H9 (cell line): ENCODE measurements around the gene GPR146. TPM values are rescaled to one million over a fixed set of nuclear protein-coding genes. Genes with fewer than 3 reads are reported as not detected.
A peak's percentile ranks its signal among the peaks of the same experiment; 100 is the strongest.

Experiments
- DNase-seq: peaks from one replicate; pipeline ENCODE4 v3.0.0-alpha.2; 2017
- H2AFZ ChIP-seq: one replicate; pipeline ENCODE4 v1.6.1; 2013; ENCODE audit warnings: mild to moderate bottlenecking, low read length, control low read depth, moderate library complexity
- H2AK5ac ChIP-seq: 2 replicates; pipeline ENCODE4 v1.6.1; 2013; ENCODE audit warnings: low read length, control low read depth, mixed read lengths; ENCODE audit not compliant: insufficient read length
- H2BK120ac ChIP-seq: one replicate; pipeline ENCODE4 v1.6.1; 2013; ENCODE audit warnings: low read depth, mild to moderate bottlenecking, low read length, control low read depth, inconsistent platforms; ENCODE audit not compliant: poor library complexity, severe bottlenecking
- H2BK12ac ChIP-seq: 2 replicates; pipeline ENCODE4 v1.6.1; 2013; ENCODE audit warnings: low read length, control low read depth, mixed read lengths, low read depth; ENCODE audit not compliant: insufficient read length
- H2BK15ac ChIP-seq: 2 replicates; pipeline ENCODE4 v1.6.1; 2013; ENCODE audit warnings: low read depth, low read length, control low read depth
- H2BK20ac ChIP-seq: one replicate; pipeline ENCODE4 v1.6.1; 2013; ENCODE audit warnings: low read depth, mild to moderate bottlenecking, low read length, control low read depth, inconsistent platforms; ENCODE audit not compliant: poor library complexity, severe bottlenecking
- H2BK5ac ChIP-seq: 2 replicates; pipeline ENCODE4 v1.6.1; 2013; ENCODE audit warnings: low read length, control low read depth, mixed read lengths; ENCODE audit not compliant: insufficient read length
- H3K14ac ChIP-seq: 2 replicates; pipeline ENCODE4 v1.6.1; 2013; ENCODE audit warnings: low read length, control low read depth; ENCODE audit not compliant: insufficient read depth
- H3K18ac ChIP-seq: 2 replicates; pipeline ENCODE4 v1.6.1; 2013; ENCODE audit warnings: low read depth, mild to moderate bottlenecking, mixed read lengths, low read length, control low read depth; ENCODE audit not compliant: insufficient read length
- H3K23ac ChIP-seq: 2 replicates; pipeline ENCODE4 v1.6.1; 2013; ENCODE audit warnings: low read length, control low read depth, mixed read lengths, low read depth; ENCODE audit not compliant: insufficient read length
- H3K23me2 ChIP-seq: 2 replicates; pipeline ENCODE4 v1.6.1; 2013; ENCODE audit warnings: low read depth, mild to moderate bottlenecking, mixed read lengths, low read length, control low read depth; ENCODE audit not compliant: insufficient read length, poor library complexity, severe bottlenecking
- H3K27ac ChIP-seq: 2 replicates; pipeline ENCODE4 v1.5.1; 2013; ENCODE audit warnings: low read length, control low read depth, mixed read lengths, low read depth; ENCODE audit not compliant: insufficient read length
- H3K27me3 ChIP-seq: 2 replicates; pipeline ENCODE4 v1.6.1; 2013; ENCODE audit warnings: low read length, control low read depth, inconsistent platforms; ENCODE audit not compliant: insufficient read depth
- H3K4ac ChIP-seq: 2 replicates; pipeline ENCODE4 v1.6.1; 2013; ENCODE audit warnings: low read depth, mild to moderate bottlenecking, control low read depth, inconsistent platforms, low read length, moderate library complexity
- H3K4me1 ChIP-seq: 2 replicates; pipeline ENCODE4 v1.6.1; 2013; ENCODE audit warnings: low read length, control low read depth, inconsistent platforms; ENCODE audit not compliant: insufficient read depth
- H3K4me2 ChIP-seq: 2 replicates; pipeline ENCODE4 v1.6.1; 2013; ENCODE audit warnings: low read length, control low read depth, mixed read lengths; ENCODE audit not compliant: insufficient read length, insufficient read depth
- H3K56ac ChIP-seq: 2 replicates; pipeline ENCODE4 v1.6.1; 2013; ENCODE audit warnings: low read depth, mild to moderate bottlenecking, mixed read lengths, low read length, control low read depth; ENCODE audit not compliant: insufficient read length
- H3K79me1 ChIP-seq: 2 replicates; pipeline ENCODE4 v1.6.1; 2013; ENCODE audit warnings: low read depth, mild to moderate bottlenecking, moderate library complexity, low read length, control low read depth, inconsistent platforms; ENCODE audit not compliant: insufficient read depth, poor library complexity, severe bottlenecking
- H3K79me2 ChIP-seq: 2 replicates; pipeline ENCODE4 v1.6.1; 2013; ENCODE audit warnings: low read length, control low read depth, inconsistent platforms; ENCODE audit not compliant: insufficient read depth
- H3K9ac ChIP-seq: 2 replicates; pipeline ENCODE4 v1.6.1; 2013; ENCODE audit warnings: low read length, control low read depth, mixed read lengths; ENCODE audit not compliant: insufficient read length; ENCODE audit errors: extremely low read depth
- H3K9me3 ChIP-seq: one replicate; pipeline ENCODE4 v1.6.1; 2013; ENCODE audit warnings: low read depth, low read length, inconsistent platforms; ENCODE audit not compliant: control insufficient read depth
- H3T11ph ChIP-seq: one replicate; pipeline ENCODE4 v1.6.1; 2013; ENCODE audit warnings: mild to moderate bottlenecking, low read length, control low read depth, inconsistent platforms
- H4K20me1 ChIP-seq: one replicate; pipeline ENCODE4 v1.6.1; 2013; ENCODE audit not compliant: control insufficient read depth, insufficient read length, insufficient read depth
- H4K5ac ChIP-seq: 2 replicates; pipeline ENCODE4 v1.6.1; 2013; ENCODE audit warnings: low read depth, mild to moderate bottlenecking, mixed read lengths, low read length, control low read depth; ENCODE audit not compliant: insufficient read length
- H4K8ac ChIP-seq: replicated peaks from 2 replicates; pipeline ENCODE4 v1.6.1; 2013; ENCODE audit warnings: low read length, control low read depth, mixed read lengths, low read depth; ENCODE audit not compliant: insufficient read length
- H4K91ac ChIP-seq: 2 replicates; pipeline ENCODE4 v1.6.1; 2013; ENCODE audit warnings: low read depth, mild to moderate bottlenecking, moderate library complexity, mixed read lengths, low read length, control low read depth; ENCODE audit not compliant: insufficient read length
- H3K27ac Mint-ChIP-seq, 3 experiments: 2 replicates in 2 of 3; 3 replicates in 1 of 3; pipeline ENCODE4 v1.8.0; 2020 to 2021; ENCODE audit warnings: mixed read lengths in 3 of 3, mild to moderate bottlenecking in 1 of 3, moderate library complexity in 1 of 3
- H3K27me3 Mint-ChIP-seq: 2 replicates; pipeline ENCODE4 v1.8.0; 2021; ENCODE audit warnings: low read depth, mild to moderate bottlenecking, moderate library complexity, mixed read lengths
- H3K36me3 Mint-ChIP-seq, 3 experiments: 2 replicates in 2 of 3; 3 replicates in 1 of 3; pipeline ENCODE4 v1.8.0; 2020 to 2021; ENCODE audit warnings: low read depth in 3 of 3, mixed read lengths in 3 of 3; ENCODE audit not compliant: insufficient read depth in 1 of 3
- H3K4me1 Mint-ChIP-seq, 2 experiments: 2 replicates each; pipeline ENCODE4 v1.8.0; 2020; ENCODE audit warnings: mixed read lengths in 2 of 2
- H3K4me3 Mint-ChIP-seq, 2 experiments: 2 replicates in 1 of 2; 3 replicates in 1 of 2; pipeline ENCODE4 v1.8.0; 2020 to 2021; ENCODE audit warnings: mild to moderate bottlenecking in 2 of 2, mixed read lengths in 2 of 2, moderate library complexity in 1 of 2
- H3K9me3 Mint-ChIP-seq, 2 experiments: 2 replicates in 1 of 2; 3 replicates in 1 of 2; pipeline ENCODE4 v1.8.0; 2020; ENCODE audit warnings: mild to moderate bottlenecking in 2 of 2, mixed read lengths in 2 of 2, moderate library complexity in 1 of 2
- CTCF ChIP-seq: fragments of 200-600 bp; sonication (generic); conservative IDR thresholded peaks from 3 replicates; pipeline ENCODE4 v1.8.0; 2021; ENCODE audit warnings: antibody characterized with exemption, mild to moderate bottlenecking
- WGBS: extraction: QIAGEN DNeasy Blood & Tissue Kit; methylation state at CpG from one replicate; pipeline ENCODE4 v1.1.7; 2013; ENCODE audit warnings: missing lambda C conversion rate, low lambda C conversion rate, mixed read lengths; ENCODE audit not compliant: insufficient read length; ENCODE audit errors: extremely low coverage; 5-methylcytosine and 5-hydroxymethylcytosine counted together
- total RNA-seq: library from RNA; stranded (reverse); gene quantifications from 2 replicates; pipeline ENCODE4 v1.2.1, GENCODE V29; 2021

The GPR146 gene
- total RNA-seq, 1 experiment from 2014 or later: 1.4 TPM

- Histone ChIP-seq H2BK12ac (no peak overlapping the region), H3K4me1 (peaks cover 6% of the 10 kb centered on the region; the same call in 1 of the 2 replicates), H3K79me1 (no peaks in the 10 kb centered on the region), H3K23me2 (no peaks in the 10 kb centered on the region), H2AK5ac (no peak overlapping the region), H2BK5ac (no peak overlapping the region), H3K4ac (no peak overlapping the region), H3K23ac (no peak overlapping the region), H3K27me3 (no peaks in the 10 kb centered on the region), H2AFZ (no peak overlapping the region), H3K56ac (no peak overlapping the region), H3K9me3 (no peaks in the 10 kb centered on the region), H3K4me2 (no peak overlapping the region), H3K9ac (no peak overlapping the region), H3K27ac (no peak overlapping the region), H3K79me2 (0 out of 2 replicates have a peak, but pooled peaks cover 1% of the 10 kb centered on the region), H4K91ac (no peak overlapping the region), H2BK20ac (no peak overlapping the region), H3K18ac (no peak overlapping the region), H4K20me1 (no peaks in the 10 kb centered on the region), H3K14ac (no peak overlapping the region), H4K5ac (no peak overlapping the region), H3T11ph (no peak overlapping the region), H2BK120ac (no peak overlapping the region), H2BK15ac (no peak overlapping the region), H4K8ac (no peak overlapping the region)
- Mint-ChIP-seq H3K27ac (peak overlapping the region in 2 of 3 experiments; percentile 44; a peak in 2 of 7 replicates), H3K4me3 (no peak overlapping the region), H3K27me3 (no peaks in the 10 kb centered on the region), H3K36me3 (peaks cover 0 to 4% (median 2%) of the 10 kb centered on the region in 3 experiments; a peak in 2 of 7 replicates), H3K9me3 (no peaks in the 10 kb centered on the region; a peak in 1 of 5 replicates), H3K4me1 (peaks cover 15 to 39% of the 10 kb centered on the region in 2 experiments)
- no peak for DNase-seq
- TF ChIP-seq CTCF: no peak
- no CpG with 5 or more reads among the region's 32 CpGs for WGBS
Observed at GRCh38 chr7:1054861-1055450, 10.6 kb downstream of the GPR146 start.
